Gastroesophageal sphincter (tissue), 4 donors: Measurements from ENCODE around the gene ZNF362. TPM values are rescaled to one million over a fixed set of nuclear protein-coding genes. Genes with fewer than 3 reads are reported as not detected.

Experiments
- ATAC-seq: fragments of 150-250 bp; one replicate; pipeline ENCODE4 v1.9.1; 2016; ENCODE audit warnings: mild to moderate bottlenecking, moderate library complexity
- H3K27ac ChIP-seq, 4 donors: fragments of 200-600 bp; sonication (generic) in 3 of 4; 1 replicate in 3 of 4; 2 replicates in 1 of 4; pipeline ENCODE4 v1.5.1; 2016 to 2019
- H3K27me3 ChIP-seq: fragments of 200-600 bp; sonication (generic); one replicate; pipeline ENCODE4 v1.5.1; 2019
- H3K36me3 ChIP-seq, 2 donors: fragments of 200-600 bp; sonication (generic); one replicate each; pipeline ENCODE4 v1.5.1; 2019; ENCODE audit warnings: control low read depth in 1 of 2
- H3K4me1 ChIP-seq, 3 donors: fragments of 200-600 bp; sonication (generic); 1 replicate in 2 of 3; 2 replicates in 1 of 3; pipeline ENCODE4 v1.5.1; 2016 to 2019; ENCODE audit warnings: control low read depth in 2 of 3
- H3K4me3 ChIP-seq, 2 donors: fragments of 200-600 bp; sonication (generic); one replicate each; pipeline ENCODE4 v1.5.1; 2019; ENCODE audit warnings: mild to moderate bottlenecking in 1 of 2, moderate library complexity in 1 of 2
- H3K9me3 ChIP-seq, 3 donors: fragments of 200-600 bp; sonication (generic); one replicate each; pipeline ENCODE4 v1.5.1; 2017 to 2019; ENCODE audit warnings: control low read depth in 2 of 3
- CTCF ChIP-seq, 4 experiments: fragments of 200-600 bp in 2 of 4; fragments of 450-650 bp in 2 of 4; sonication (generic) in 1 of 4; IDR thresholded peaks; one replicate each; pipeline ENCODE4 v1.5.1; 2017 to 2019; ENCODE audit warnings: antibody characterized with exemption in 4 of 4, mild to moderate bottlenecking in 2 of 4, moderate library complexity in 2 of 4
- EP300 ChIP-seq: sonication (generic); formaldehyde crosslinking; IDR thresholded peaks from one replicate; pipeline ENCODE4 v1.6.1; 2017; ENCODE audit warnings: antibody characterized with exemption, mild to moderate bottlenecking
- POLR2A ChIP-seq, 2 donors: fragments of 450-650 bp; IDR thresholded peaks; one replicate each; pipeline ENCODE4 v1.6.1; 2017; ENCODE audit warnings: antibody characterized with exemption in 2 of 2, mild to moderate bottlenecking in 2 of 2, moderate library complexity in 1 of 2
- POLR2AphosphoS5 ChIP-seq: sonication (generic); formaldehyde crosslinking; IDR thresholded peaks from one replicate; pipeline ENCODE4 v1.6.1; 2017; ENCODE audit warnings: antibody characterized with exemption
- WGBS, 2 donors: methylation state at CpG; one replicate each; pipeline ENCODE4 v1.1.5; 2018; ENCODE audit warnings: low coverage in 1 of 2; 5-methylcytosine and 5-hydroxymethylcytosine counted together
- total RNA-seq, 4 donors: library from RNA; depleted of rRNA; stranded (reverse); fragments of >200 nt; gene quantifications; one replicate each; pipeline ENCODE4 v1.1.0, GENCODE V29; 2016

Gene ZNF362
- total RNA-seq, 4 donors from 2014 or later, result 14.6 to 29.2 (median 24.1) TPM

GRCh38 chr1:33254491-33254890 is 1.8 kb upstream of the ZNF362 start:
- 69% methylated on average over 3 of the region's 3 CpGs; no CpG with 5 or more reads in 1 of the 2 donors for WGBS, 2 donors
- peaks cover 0 to 34% (median 30%) of the 10 kb centered on the region in 3 donors for H3K4me1 ChIP-seq
- H3K27me3 ChIP-seq, result no peaks in the 10 kb centered on the region
- peak overlapping the region in 2 of 4 donors; percentile 96 to 99 for H3K27ac ChIP-seq
- ATAC-seq, result no peak
- no peak overlapping the region for H3K4me3 ChIP-seq
- no peaks in the 10 kb centered on the region for H3K36me3 ChIP-seq
- no peaks in the 10 kb centered on the region for H3K9me3 ChIP-seq
- TF ChIP-seq POLR2AphosphoS5, result no peak
- TF ChIP-seq POLR2A (IDR thresholded peaks at IDR 0.05), result no peak
- TF ChIP-seq CTCF (IDR thresholded peaks at IDR 0.05), result no peak
- TF ChIP-seq EP300, result no peak

- Histone ChIP-seq H3K4me3 (peak overlapping the region; percentile 48 to 71), H3K4me1 (peaks cover 0 to 44% (median 33%) of the 10 kb centered on the region in 3 donors), H3K36me3 (no peaks in the 10 kb centered on the region), H3K27me3 (no peaks in the 10 kb centered on the region), H3K27ac (peak overlapping the region; percentile 86 to 99 (median 97)), H3K9me3 (no peaks in the 10 kb centered on the region)
- peak; percentile 26 for TF ChIP-seq POLR2AphosphoS5
- TF ChIP-seq POLR2A (IDR thresholded peaks at IDR 0.05), result peak; percentile 20 to 64
- no peak for TF ChIP-seq CTCF (IDR thresholded peaks at IDR 0.05)
- ATAC-seq, result peak; percentile 75
- 25% methylated on average over 10 of the region's 70 CpGs; no CpG with 5 or more reads in 1 of the 2 donors for WGBS, 2 donors
These were observed 708 bp upstream of the ZNF362 start for GRCh38 chr1:33255347-33256220.

- no CpG with 5 or more reads among the region's 43 CpGs for WGBS, 2 donors
- H3K27me3 ChIP-seq, result no peaks in the 10 kb centered on the region
- peak overlapping the region; percentile 48 to 71 for H3K4me3 ChIP-seq
- ATAC-seq, result no peak
- H3K27ac ChIP-seq, result peak overlapping the region in 3 of 4 donors; percentile 96 to 99 (median 98)
- H3K9me3 ChIP-seq, result no peaks in the 10 kb centered on the region
- H3K4me1 ChIP-seq, result peaks cover 0 to 50% (median 33%) of the 10 kb centered on the region in 3 donors
- TF ChIP-seq POLR2AphosphoS5, result no peak
- TF ChIP-seq CTCF (IDR thresholded peaks at IDR 0.05), result no peak
- TF ChIP-seq POLR2A (IDR thresholded peaks at IDR 0.05), result no peak
- TF ChIP-seq EP300, result no peak
- no peaks in the 10 kb centered on the region for H3K36me3 ChIP-seq
These were observed 146 bp upstream of the ZNF362 start for GRCh38 chr1:33256221-33256470.

GRCh38 chr1:33257207-33257771 is 997 bp downstream of the ZNF362 start:
- H3K27ac ChIP-seq, result peak overlapping the region; percentile 25 to 99 (median 97)
- no peaks in the 10 kb centered on the region for H3K27me3 ChIP-seq
- 0% methylated on average over 8 to 13 of the region's 18 CpGs for WGBS, 2 donors
- H3K4me1 ChIP-seq, result peaks cover 0 to 59% (median 33%) of the 10 kb centered on the region in 3 donors
- no peak for ATAC-seq
- H3K9me3 ChIP-seq, result no peaks in the 10 kb centered on the region
- no peaks in the 10 kb centered on the region for H3K36me3 ChIP-seq
- TF ChIP-seq POLR2A (IDR thresholded peaks at IDR 0.05) (no peak), EP300 (no peak), CTCF (IDR thresholded peaks at IDR 0.05) (no peak), POLR2AphosphoS5 (no peak)
- peak overlapping the region; percentile 71 to 91 for H3K4me3 ChIP-seq
